ELF-1 (cell line): Measurements from ENCODE around the gene DHTKD1.
A peak's percentile ranks its signal among the peaks of the same experiment; 100 is the strongest.
"Not testable (repeated sequence)": the region's sequence is repeated elsewhere in the genome, so short reads cannot be mapped to it uniquely, and the experiment has no call there.

Experiments used
- DNase-seq: peaks from one replicate; pipeline ENCODE4 v3.0.0-alpha.2; 2016; ENCODE audit warnings: low read depth, low spot score

DHTKD1 gene

DNA sequence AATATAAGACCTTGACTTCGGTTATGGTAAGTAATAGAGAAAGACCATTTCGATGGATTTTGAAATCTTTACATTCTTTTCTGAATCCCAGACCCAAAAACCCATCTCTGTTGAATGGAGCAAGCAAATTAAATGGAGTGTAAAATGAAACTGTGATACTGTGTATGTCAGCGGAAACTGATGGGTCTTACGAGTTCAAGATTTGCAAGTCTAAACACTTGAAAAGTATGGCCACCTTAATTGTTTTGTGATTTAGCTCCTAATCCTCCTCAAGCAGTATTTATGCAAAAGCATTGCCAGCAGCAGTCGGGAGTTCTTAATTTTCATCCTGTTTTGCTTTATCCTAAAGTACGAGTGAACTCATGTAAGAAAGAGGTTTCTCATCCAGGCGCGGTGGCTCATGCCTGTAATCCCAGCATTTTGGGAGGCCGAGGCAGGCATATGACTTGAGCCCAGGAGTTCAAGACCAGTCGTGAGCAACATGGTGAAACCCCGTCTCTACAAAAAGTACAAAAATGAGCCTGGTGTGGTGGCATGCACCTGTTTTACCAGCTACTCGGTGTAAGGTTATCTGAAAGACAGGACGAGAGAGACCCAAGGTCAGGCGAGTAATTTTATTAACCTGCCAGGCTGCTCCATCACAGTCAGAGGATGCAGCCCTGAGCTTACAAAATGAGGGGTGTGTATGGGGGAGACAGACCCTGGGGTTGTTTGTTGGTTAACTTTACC lies 5.8 kb upstream of the DHTKD1 start:
- DNase-seq = no peak

- DNase-seq = no peak
Observed at GRCh38 chr10:12063483-12063818, 5.3 kb upstream of the DHTKD1 start.

- DNase-seq = no peak
Observed at GRCh38 chr10:12067336-12067735, 1.4 kb upstream of the DHTKD1 start.

- not testable (repeated sequence) for DNase-seq
Observed at GRCh38 chr10:12071441-12071840, 2.7 kb downstream of the DHTKD1 start.

DNA sequence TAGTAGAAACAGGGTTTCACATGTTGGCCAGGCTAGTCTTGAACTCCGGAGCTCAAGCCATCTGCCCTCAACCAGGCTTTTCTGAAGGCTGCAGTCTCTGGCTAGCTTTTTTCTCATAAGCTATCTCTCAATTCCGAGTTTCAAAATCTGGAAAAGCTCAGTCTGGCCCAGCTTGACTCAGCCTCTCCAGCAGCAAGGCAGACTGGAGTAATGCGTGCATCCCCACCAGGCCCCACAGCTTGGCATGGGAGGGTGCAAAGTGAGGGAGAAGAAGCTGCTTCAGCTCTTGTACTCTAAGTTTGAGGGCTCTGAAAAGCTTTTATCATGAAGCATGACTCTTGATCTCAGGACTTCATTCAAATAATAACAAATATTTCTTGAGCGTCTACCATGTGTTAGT lies 4.8 kb downstream of the DHTKD1 start:
- no peak for DNase-seq

DNA sequence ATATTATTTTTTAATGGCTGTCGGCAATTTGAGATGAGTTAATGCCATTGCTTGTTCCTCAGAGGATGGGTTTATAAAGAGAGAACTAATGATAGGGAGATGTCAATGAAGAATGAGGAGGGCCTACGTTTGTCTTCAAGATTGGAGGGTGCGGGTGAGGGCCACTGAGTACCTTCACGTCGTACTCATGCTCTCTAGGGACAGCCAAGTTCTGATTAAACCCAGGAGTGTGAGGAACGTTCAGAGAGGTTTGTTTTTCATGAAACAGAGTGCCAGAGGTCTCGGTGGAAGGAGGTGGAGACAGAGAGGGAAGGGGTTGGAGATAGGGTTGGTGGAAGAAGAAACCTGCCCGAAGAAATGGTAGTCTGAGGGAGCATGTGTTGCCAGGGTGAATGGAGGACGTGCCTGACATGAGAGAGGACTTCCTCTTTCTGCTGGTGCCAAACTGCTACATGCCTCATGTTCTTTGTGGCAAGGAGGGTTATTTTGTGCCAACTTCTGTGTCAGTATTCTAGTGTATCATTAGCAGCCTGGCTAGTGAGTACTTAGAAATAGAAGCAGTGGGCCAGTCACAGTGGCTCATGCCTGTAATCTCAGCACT lies 8.9 kb downstream of the DHTKD1 start:
- no peak for DNase-seq

DNA sequence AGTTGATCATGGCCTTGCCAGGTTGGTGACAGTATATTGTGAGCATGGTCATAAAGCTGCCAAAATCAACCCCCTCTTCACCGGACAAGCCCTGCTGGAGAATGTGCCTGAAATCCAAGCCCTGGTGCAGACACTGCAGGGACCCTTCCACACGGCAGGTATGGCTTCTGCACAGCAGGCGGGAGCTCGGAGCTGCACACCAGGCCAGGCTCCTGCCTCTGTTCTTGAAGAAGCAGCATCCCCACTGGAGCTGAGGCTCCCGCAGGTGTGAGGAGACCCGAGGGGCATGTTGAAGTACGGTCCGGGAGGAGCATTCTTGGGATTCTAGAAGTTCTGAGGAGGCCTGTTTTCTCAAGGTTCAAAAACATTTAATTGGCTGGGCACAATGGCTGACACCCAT lies 12.7 kb downstream of the DHTKD1 start:
- peak; percentile 30 for DNase-seq

- no peak for DNase-seq
Observed at GRCh38 chr10:12081879-12082557, 13.3 kb downstream of the DHTKD1 start.

- DNase-seq = no peak
Observed at GRCh38 chr10:12088919-12089318, 20.2 kb downstream of the DHTKD1 start.

GRCh38 chr10:12091421-12091820 lies 22.7 kb downstream of the DHTKD1 start:
- no peak for DNase-seq

DNA sequence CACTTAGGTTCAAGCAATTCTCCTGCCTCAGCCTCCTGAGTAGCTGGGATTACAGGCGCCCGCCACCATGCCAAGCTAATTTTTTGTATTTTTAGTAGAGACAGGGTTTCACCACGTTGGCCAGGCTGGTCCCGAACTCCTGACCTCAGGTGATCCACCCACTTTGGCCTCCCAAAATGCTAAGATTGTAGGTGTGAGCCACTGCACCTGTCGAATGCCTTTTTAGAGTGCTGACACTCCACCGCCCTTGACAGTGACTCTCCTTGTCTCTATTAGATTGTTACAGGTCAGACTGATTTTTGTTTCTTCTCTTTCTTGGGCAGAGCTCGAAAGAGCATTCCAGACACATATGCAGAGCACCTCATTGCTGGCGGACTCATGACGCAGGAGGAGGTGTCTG lies 28.6 kb downstream of the DHTKD1 start:
- not testable (repeated sequence) for DNase-seq

DNA sequence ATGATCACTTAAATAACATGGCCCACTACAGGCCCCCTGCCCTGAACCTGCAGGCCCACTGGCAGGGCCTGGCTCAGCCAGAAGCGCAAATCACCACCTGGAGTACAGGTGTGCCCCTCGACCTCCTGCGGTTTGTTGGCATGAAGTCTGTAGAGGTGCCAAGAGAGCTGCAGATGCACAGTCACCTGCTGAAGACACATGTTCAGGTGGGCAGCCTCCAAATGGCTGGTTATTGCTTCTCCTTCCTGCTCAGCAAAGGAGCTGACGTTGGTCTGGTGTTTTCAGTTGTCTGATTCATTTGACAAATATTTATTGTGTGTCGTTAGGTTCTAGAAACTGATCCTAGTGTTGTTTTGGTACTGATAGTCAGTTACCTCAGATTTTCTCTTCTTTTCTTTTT lies 29.0 kb downstream of the DHTKD1 start:
- no peak for DNase-seq

GRCh38 chr10:12098966-12099365 lies 30.2 kb downstream of the DHTKD1 start:
- no peak for DNase-seq

DNA sequence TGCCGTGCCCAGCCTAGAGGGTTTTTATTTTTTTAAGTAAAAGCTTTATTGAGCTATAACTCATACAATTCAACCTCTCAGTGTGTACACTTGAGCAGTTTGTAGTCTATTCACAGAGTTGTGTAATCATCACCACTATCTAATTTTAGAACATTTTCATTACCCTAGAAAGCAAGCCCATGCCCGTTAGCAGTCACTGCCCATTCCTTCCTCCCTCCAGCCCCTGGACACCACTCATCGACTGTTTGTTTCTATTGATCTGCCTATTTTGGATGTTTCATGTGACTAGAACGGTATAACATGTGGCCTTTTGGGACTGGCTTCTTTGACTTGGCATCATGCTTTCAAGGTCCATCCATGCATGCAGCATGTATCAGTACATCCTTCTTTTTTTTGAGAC lies 35.0 kb downstream of the DHTKD1 start:
- no peak for DNase-seq

DNA sequence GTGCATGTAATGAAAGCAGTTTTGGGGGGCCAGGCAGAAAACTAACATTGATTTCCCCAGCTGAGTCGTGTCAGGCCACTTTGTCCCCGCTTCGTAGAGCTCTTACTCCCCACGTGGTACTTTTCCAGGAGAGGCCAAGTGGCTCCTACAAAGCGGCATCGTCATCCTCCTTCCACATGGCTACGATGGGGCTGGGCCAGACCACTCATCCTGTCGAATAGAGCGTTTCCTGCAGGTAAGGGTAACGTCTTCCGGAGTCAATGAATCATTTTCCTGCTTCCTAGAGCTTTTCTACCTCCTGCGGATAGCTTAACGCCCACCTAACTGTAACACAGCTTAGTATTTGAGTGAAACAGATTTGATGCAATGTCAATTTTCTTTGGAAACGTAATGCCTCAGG lies 39.0 kb downstream of the DHTKD1 start:
- DNase-seq = no peak

DNA sequence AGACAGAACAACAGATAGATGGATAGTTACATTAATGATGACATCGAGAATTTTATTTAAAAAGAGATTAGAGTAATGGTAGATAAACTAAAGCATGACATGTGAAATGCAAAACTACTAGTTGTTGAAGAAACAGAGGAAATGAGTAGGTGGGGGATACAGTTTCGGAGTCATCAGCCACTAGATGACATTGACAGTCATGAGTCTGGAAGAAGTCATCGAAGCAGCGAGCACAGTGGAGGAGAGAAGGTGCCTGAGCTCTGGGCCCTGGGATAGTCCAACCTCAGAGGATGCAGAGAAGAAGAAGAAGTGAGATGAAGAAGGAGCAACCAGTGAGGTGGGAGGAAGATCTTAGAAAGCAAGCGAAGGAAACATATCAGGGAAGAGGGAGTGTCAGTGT lies 40.5 kb downstream of the DHTKD1 start:
- DNase-seq = no peak

DNA sequence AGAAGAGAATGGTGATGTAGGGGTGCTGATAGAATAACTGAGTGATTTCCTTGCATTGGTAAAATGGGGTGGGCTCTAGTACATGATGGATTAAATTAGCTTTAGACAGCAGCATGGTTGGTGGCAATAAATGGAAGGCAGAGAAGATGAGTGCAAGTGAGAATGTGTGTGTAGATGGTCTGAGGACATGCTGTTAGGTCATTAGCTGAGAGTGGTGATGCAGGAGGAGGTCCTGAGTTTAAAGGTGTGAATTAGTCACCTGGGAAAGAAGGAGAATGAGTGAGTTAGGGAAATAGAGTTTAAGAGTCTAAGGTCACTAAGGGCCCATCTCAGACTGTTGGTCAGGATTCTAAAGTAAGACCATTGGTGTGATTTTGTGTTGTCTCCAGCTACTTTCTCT lies 42.8 kb downstream of the DHTKD1 start:
- no peak for DNase-seq

DNA sequence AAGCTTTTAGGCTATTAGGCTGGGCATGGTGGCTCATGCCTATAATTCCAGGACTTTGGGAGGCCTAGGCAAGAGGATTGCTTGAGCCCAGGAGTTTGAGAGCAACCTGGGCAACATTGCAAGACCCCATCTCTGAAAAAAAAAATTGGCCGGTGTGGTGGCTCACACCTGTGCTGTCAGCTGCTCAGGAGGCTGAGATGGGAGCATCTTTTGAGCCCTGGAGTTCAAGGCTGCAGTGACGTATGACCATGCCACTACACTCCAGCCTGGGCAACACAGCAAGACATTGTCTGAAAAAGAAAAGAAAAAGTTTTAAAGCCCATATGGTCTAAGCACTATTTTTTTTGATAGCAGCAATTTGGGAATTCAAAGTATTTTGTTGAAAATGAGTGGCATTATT lies 44.9 kb downstream of the DHTKD1 start:
- DNase-seq = no peak

GRCh38 chr10:12121673-12122072 lies 52.9 kb downstream of the DHTKD1 start:
- DNase-seq = no peak

DNA sequence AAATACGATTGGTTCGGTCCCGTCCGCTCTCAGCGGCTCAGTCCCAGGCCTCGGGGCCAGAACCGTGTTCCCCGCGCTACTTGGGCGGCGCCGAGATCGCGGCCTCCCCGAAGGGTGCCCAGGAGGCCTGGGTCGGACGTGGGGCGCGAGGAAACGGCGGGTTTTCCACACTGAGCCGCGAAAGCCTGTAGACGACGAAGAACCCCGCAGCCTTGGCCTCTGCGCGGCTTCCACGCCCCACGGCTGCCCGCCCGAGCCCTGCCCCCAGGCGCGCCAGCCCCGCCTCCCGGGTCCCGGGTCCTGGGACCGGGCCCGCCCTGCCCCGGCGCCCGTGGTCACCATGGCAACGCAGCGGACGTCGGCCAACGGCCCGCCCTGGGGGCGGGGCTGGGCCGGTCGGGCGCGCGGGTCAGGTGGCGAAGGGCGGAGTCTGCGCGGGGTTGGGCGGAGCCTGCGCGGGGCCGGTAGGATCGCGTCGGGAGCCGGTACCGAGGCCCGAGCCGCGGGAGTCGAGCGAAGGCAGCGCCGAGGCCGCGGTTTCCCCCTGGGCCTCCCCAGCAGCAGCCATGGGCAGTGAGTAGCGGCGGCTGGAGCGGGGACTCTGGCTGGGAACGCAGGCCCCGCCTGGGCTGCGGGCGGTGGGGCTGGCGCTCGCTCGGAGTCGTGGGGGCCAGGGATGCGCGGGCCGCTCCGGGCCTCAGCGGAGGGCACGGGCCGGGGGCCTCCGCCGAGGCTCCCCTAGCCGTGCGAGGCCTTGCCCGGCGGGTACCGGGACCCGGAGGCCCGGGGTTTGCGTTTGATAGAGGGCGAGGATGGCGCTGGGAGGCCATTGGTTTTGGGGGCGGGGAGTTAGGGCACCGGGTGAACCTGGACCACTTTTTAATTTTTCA lies 60.7 kb downstream of the DHTKD1 start, which contains the start of gene SEC61A2:
TSS of gene SEC61A2 (plus strand) at position 456 of the 890 bp plus-strand sequence. CDS start at position 567, 111 bp downstream.
- DNase-seq = peak; percentile 90

GRCh38 chr10:12130237-12130872 lies 61.6 kb downstream of the DHTKD1 start:
- peak; percentile 59 for DNase-seq
